HG03103 (cell line): ENCODE results near the gene HLX.

Experiments used
- ATAC-seq: cut with Tn5 transposase; IDR thresholded peaks from one replicate; pipeline ENCODE4 v1.9.1; 2021; ENCODE audit warnings: low read depth; ENCODE audit not compliant: unreplicated experiment

HLX gene

GRCh38 chr1:220895412-220895946, 16.2 kb downstream of the HLX start:
- ATAC-seq = no peak

- ATAC-seq = no peak
Measured at GRCh38 chr1:220896092-220896491, 16.8 kb downstream of the HLX start.

- ATAC-seq = no peak
Measured at GRCh38 chr1:220900842-220901241, 21.6 kb downstream of the HLX start.

- ATAC-seq = no peak
Measured at GRCh38 chr1:220901881-220902280, 22.6 kb downstream of the HLX start.

GRCh38 chr1:220902916-220903315, 23.7 kb downstream of the HLX start:
- no peak for ATAC-seq

- ATAC-seq = no peak
Measured at GRCh38 chr1:220904876-220905275, 25.6 kb downstream of the HLX start.

GRCh38 chr1:220905650-220906560, 26.7 kb downstream of the HLX start:
- ATAC-seq = no peak

GRCh38 chr1:220906561-220907334, 27.5 kb downstream of the HLX start:
- no peak for ATAC-seq

- ATAC-seq = no peak
Measured at GRCh38 chr1:220908757-220909156, 29.5 kb downstream of the HLX start.

- no peak for ATAC-seq
Measured at GRCh38 chr1:220910021-220910420, 30.8 kb downstream of the HLX start.

GRCh38 chr1:220914283-220915116, 35.3 kb downstream of the HLX start:
- ATAC-seq = no peak

GRCh38 chr1:220915117-220915440, 35.8 kb downstream of the HLX start:
- no peak for ATAC-seq

- ATAC-seq = no peak
Measured at GRCh38 chr1:220915954-220916353, 36.7 kb downstream of the HLX start.

- ATAC-seq = no peak
Measured at GRCh38 chr1:220917101-220917500, 37.9 kb downstream of the HLX start.

- no peak for ATAC-seq
Measured at GRCh38 chr1:220917535-220918209, 38.4 kb downstream of the HLX start.

GRCh38 chr1:220918285-220918951, 39.2 kb downstream of the HLX start:
- no peak for ATAC-seq

- no peak for ATAC-seq
Measured at GRCh38 chr1:220920967-220921366, 41.7 kb downstream of the HLX start.

- ATAC-seq = no peak
Measured at GRCh38 chr1:220921498-220921897, 42.3 kb downstream of the HLX start.

- no peak for ATAC-seq
Measured at GRCh38 chr1:220921971-220922635, 42.9 kb downstream of the HLX start.
